MM.1S (cell line): ENCODE results near the gene LAX1.

Source experiments
- DNase-seq: peaks from one replicate; pipeline ENCODE4 v3.0.0-alpha.2; 2015
- H2AFZ ChIP-seq: fragments of 300-600 bp; sonication (generic); 2 replicates; pipeline ENCODE4 v1.6.0; 2016; ENCODE audit warnings: antibody characterized with exemption, low read length
- H3F3A ChIP-seq: fragments of 300-600 bp; sonication (generic); 2 replicates; pipeline ENCODE4 v1.6.1; 2016; ENCODE audit warnings: mild to moderate bottlenecking, antibody characterized with exemption, low read length, moderate library complexity, mixed read lengths; ENCODE audit not compliant: insufficient read depth
- H3K27ac ChIP-seq: fragments of 300-600 bp; sonication (generic); 2 replicates; pipeline ENCODE4 v1.5.1; 2016; ENCODE audit warnings: mild to moderate bottlenecking, low read length
- H3K27me3 ChIP-seq: fragments of 300-600 bp; sonication (generic); replicated peaks from 2 replicates; pipeline ENCODE4 v1.6.0; 2016; ENCODE audit warnings: low read length; ENCODE audit not compliant: insufficient read depth
- H3K36me3 ChIP-seq: fragments of 300-600 bp; sonication (generic); replicated peaks from 2 replicates; pipeline ENCODE4 v1.6.1; 2016; ENCODE audit warnings: mild to moderate bottlenecking, low read length, mixed read lengths; ENCODE audit not compliant: insufficient read depth
- H3K4me1 ChIP-seq: fragments of 300-600 bp; sonication (generic); 2 replicates; pipeline ENCODE4 v1.6.1; 2016; ENCODE audit warnings: low read length, mixed read lengths
- H3K4me2 ChIP-seq: fragments of 300-600 bp; sonication (generic); 2 replicates; pipeline ENCODE4 v1.6.0; 2016; ENCODE audit warnings: low read depth, low read length
- H3K4me3 ChIP-seq: fragments of 300-600 bp; sonication (generic); 2 replicates; pipeline ENCODE4 v1.5.1; 2016; ENCODE audit warnings: low read length, mixed read lengths
- H3K79me2 ChIP-seq: fragments of 300-600 bp; sonication (generic); 2 replicates; pipeline ENCODE4 v1.6.1; 2016; ENCODE audit warnings: mixed run types, low read length, mixed read lengths
- H3K9ac ChIP-seq: fragments of 300-600 bp; sonication (generic); 2 replicates; pipeline ENCODE4 v1.6.1; 2016; ENCODE audit warnings: low read length, mixed read lengths
- H3K9me2 ChIP-seq: fragments of 300-600 bp; sonication (generic); replicated peaks from 2 replicates; pipeline ENCODE4 v1.6.1; 2016; ENCODE audit warnings: mild to moderate bottlenecking, low read length, mixed read lengths; ENCODE audit not compliant: insufficient read depth
- H3K9me3 ChIP-seq: fragments of 300-600 bp; sonication (generic); replicated peaks from 2 replicates; pipeline ENCODE4 v1.6.1; 2016; ENCODE audit warnings: mild to moderate bottlenecking, low read length, mixed read lengths; ENCODE audit not compliant: insufficient read depth
- H4K20me1 ChIP-seq: fragments of 300-600 bp; sonication (generic); 2 replicates; pipeline ENCODE4 v1.6.1; 2016; ENCODE audit warnings: mild to moderate bottlenecking, low read length, moderate library complexity, mixed read lengths; ENCODE audit not compliant: insufficient read depth
- CTCF ChIP-seq: fragments of 300-600 bp; sonication (generic); IDR thresholded peaks from 2 replicates; pipeline ENCODE4 v1.5.1; 2016; ENCODE audit warnings: antibody characterized with exemption, low read length, mixed read lengths
- EZH2 ChIP-seq: fragments of 300-600 bp; sonication (generic); optimal IDR thresholded peaks from 2 replicates; pipeline ENCODE3; 2017; ENCODE audit warnings: low read depth, mild to moderate bottlenecking, antibody characterized with exemption, low read length, mixed read lengths
- EZH2phosphoT487 ChIP-seq: fragments of 300-600 bp; sonication (generic); IDR thresholded peaks from 2 replicates; pipeline ENCODE4 v1.6.1; 2018; ENCODE audit warnings: antibody characterized with exemption, low read length

Gene LAX1

DNA sequence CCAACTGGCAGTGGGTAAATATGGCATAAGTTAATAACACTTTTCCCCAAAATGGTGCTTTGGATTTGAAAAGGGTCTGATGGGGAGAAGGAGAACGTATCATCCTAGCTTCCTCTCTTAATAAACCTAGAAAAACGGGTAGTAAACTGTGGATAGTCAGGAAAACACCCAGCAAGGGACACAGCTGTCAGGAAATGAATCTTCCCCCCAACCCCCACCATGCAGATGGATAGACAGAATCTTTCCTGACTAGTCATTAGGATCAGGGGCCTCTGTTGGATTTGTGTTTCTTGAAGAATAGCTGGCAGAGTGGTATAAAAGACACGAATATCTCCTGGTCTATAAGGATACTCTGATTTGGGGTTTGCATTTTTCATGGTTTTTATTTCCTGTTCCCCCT is 22.5 kb upstream of the LAX1 start:
- no peak overlapping the region for H3K27ac ChIP-seq
- no peak overlapping the region for H2AFZ ChIP-seq
- H3K9ac ChIP-seq, result no peak overlapping the region
- no peaks in the 10 kb centered on the region for H3K9me3 ChIP-seq
- no peaks in the 10 kb centered on the region for H4K20me1 ChIP-seq
- no peak for TF ChIP-seq EZH2
- no peak for TF ChIP-seq CTCF
- no peak for TF ChIP-seq EZH2phosphoT487
- H3K36me3 ChIP-seq, result 0 out of 2 replicates have a peak, but pooled peaks cover 3% of the 10 kb centered on the region
- peaks cover 40% of the 10 kb centered on the region for H3F3A ChIP-seq
- H3K4me1 ChIP-seq, result peaks cover 52% of the 10 kb centered on the region
- H3K9me2 ChIP-seq, result no peaks in the 10 kb centered on the region
- H3K27me3 ChIP-seq, result no peaks in the 10 kb centered on the region
- H3K79me2 ChIP-seq, result no peaks in the 10 kb centered on the region
- no peak overlapping the region for H3K4me2 ChIP-seq
- no peak for DNase-seq
- H3K4me3 ChIP-seq, result no peak overlapping the region

DNA sequence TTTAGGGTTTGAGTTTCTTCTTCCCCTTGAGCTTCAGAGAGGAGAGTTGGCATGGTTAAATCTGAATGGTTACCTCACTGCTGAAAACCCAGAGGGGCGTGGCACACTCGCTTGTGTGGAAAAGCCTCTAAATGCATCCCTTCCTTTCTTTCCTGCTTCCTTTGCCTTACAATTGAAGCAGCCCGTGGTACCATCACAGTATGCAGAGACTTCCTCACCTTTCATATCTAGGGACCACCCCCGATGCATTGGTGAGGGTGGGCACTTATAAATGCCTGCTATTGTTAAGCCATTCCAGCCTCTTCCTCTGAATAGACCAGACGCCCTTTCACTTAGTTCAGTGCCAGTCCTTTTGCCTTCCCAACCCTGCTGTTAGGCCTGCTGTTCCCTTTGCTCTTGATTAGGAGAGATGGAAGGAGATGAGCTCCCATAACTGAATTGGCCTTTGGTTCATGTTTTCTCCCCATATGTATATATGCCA is 21.9 kb upstream of the LAX1 start:
- no peak overlapping the region for H3K4me3 ChIP-seq
- no peak overlapping the region for H3K9ac ChIP-seq
- H3K27me3 ChIP-seq, result no peaks in the 10 kb centered on the region
- H3K9me3 ChIP-seq, result no peaks in the 10 kb centered on the region
- H3K9me2 ChIP-seq, result no peaks in the 10 kb centered on the region
- H3K36me3 ChIP-seq, result 0 out of 2 replicates have a peak, but pooled peaks cover 3% of the 10 kb centered on the region
- H3K4me1 ChIP-seq, result peaks cover 45% of the 10 kb centered on the region
- peak overlapping the region; percentile 86; the same call in 1 of the 2 replicates for H3K27ac ChIP-seq
- DNase-seq, result no peak
- TF ChIP-seq EZH2 (no peak), EZH2phosphoT487 (no peak), CTCF (no peak)
- no peaks in the 10 kb centered on the region for H4K20me1 ChIP-seq
- peak overlapping the region; percentile 61; the same call in 1 of the 2 replicates for H3K4me2 ChIP-seq
- H3K79me2 ChIP-seq, result no peaks in the 10 kb centered on the region
- peaks cover 36% of the 10 kb centered on the region for H3F3A ChIP-seq
- no peak overlapping the region for H2AFZ ChIP-seq

DNA sequence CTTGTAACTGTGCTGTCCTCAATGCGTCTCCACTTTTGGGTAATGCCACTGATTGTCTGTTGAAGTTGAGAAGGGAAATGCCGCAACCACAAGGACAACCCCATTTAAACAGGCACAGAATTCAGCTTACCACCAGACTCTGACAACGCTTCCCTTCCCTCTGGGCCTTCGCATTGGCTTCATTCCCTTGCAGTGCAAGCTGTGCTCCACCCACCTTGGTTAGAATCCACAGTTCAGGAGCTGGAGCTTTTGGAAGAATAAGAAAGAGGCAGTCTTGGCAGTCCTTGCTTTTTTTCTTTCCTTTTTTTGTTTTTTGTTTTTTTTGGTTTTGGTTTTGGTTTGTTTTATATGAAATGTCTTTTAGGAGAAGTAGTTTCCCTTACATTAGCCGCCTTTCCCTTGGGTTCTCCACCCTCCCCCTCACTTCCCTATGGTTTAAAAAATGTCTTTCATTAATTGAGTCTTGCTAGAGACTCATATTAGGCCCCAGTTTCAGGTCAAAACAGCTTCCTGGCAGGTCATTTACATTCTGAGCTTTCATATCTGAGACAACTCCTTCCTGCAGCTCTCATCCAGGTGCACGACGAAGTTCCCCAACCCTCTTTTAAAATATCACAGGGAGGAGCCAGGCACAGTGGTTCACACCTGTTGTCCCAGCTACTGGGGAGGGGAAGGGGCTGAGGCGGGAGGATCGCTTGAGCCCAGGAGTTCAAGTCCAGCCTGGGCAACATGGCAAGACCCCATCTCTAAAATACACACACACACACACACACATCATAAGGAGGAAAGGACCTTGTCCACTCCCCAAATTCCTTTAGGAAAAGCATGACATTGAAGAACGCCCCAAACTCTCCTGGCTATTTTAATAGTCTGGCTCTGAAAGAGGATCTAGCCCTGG is 20.7 kb upstream of the LAX1 start:
- DNase-seq, result peak; percentile 95

More for the DNA sequence above, 20.7 kb upstream of the LAX1 start:
- Histone ChIP-seq H3K9me3 (no peaks in the 10 kb centered on the region), H3K36me3 (0 out of 2 replicates have a peak, but pooled peaks cover 3% of the 10 kb centered on the region), H3K27me3 (no peaks in the 10 kb centered on the region), H4K20me1 (no peaks in the 10 kb centered on the region), H3K4me3 (peak overlapping the region; percentile 32), H3K4me1 (peaks cover 33% of the 10 kb centered on the region), H3K9ac (peak overlapping the region; percentile 57), H3K9me2 (no peaks in the 10 kb centered on the region), H3K4me2 (peak overlapping the region; percentile 61), H2AFZ (peak overlapping the region; percentile 50), H3K79me2 (no peaks in the 10 kb centered on the region), H3K27ac (peak overlapping the region; percentile 86), H3F3A (peaks cover 24% of the 10 kb centered on the region)
- no peak for TF ChIP-seq EZH2phosphoT487
- no peak for TF ChIP-seq CTCF
- no peak for TF ChIP-seq EZH2
